T-helper 1 cell (primary cell): Measurements from ENCODE around the gene NTRK3.

Experiments
- DNase-seq, 5 donors: peaks; one replicate each; pipeline ENCODE4 v3.0.0-alpha.2; 2012 to 2020

Gene NTRK3

GRCh38 chr15:88230823-88231222 is 25.7 kb downstream of the NTRK3 start:
- DNase-seq: no peak

- no peak for DNase-seq
These were observed 31.1 kb downstream of the NTRK3 start for GRCh38 chr15:88225461-88225860.

DNA sequence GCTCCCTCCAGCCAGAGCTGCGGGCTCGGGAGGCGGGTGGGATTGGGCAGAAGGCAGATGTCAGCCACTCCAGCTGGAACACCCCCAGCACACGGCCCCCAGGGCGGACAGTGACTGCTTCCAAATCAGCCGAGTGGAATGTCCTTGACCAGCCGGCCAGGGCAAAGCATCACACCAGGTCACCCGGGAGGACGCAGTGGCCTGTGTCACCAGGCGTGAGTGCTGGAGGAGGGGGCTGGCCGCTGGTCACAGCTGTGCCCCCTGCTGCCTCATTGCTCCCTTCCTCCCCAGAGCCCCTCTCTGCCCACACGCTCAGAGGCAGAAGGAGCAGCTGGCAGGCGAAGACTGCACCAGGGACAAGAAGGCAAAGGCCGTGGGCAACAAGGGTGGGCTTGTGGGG is 33.5 kb downstream of the NTRK3 start:
- no peak for DNase-seq

DNA sequence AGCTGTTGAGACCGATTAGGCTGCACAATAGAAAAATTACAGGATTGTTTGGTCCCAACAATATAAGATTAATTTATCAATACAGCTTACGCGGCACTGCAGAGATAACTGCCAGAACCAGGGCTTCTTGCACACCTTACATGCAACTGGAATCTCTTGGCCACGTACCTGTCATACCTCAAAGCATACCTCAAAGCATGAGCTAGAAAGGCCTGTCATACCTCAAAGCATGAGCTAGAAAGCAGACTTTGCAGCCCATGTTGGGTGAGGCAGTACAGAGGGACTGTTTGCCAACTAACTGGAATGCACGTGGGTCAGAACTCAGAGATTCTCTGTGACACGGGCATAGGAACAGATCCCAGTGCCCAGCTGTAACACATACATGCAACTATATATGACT is 34.7 kb downstream of the NTRK3 start:
- no peak for DNase-seq

DNA sequence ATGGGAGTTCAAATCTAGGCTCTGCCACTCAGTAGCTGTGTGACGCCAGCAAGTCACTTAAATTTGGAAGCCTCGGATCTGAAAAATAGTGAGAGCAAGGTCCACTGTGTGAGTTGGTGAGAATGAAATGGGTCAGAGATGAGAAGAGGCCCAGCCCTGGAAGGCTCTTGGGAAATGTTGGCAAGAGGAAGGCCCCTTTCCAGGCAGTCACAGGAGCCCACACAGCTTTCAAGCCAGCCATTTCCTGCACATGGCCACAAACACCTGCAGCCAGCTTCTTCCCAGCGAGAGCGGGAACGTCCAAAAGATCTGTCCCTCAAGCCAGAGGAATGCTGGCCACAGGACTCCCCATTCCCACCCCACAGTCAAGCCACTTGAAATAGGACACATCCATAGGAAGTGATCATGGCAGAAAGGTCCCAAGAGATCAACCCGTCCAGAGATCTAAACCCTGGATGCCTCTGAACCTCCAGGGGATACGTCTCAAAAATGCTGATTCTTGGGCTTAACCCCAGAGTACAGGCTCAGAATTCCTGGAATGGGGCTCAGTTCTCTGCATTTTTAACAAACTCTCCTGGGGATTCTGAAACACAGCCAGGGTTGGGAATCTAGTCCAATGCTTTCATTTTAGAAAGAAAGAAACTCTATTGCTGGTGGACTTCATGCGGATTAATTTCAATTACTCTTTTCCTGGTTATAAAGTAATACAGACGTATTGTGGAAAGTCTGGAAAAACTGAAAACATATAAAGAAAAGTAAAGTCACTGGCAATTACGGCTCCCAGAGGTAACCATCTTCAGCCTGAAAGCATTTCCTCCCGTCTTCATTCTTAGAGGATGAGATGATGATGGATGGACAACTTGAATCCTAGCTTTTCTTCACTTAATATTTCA is 35.9 kb downstream of the NTRK3 start:
- no peak for DNase-seq

DNA sequence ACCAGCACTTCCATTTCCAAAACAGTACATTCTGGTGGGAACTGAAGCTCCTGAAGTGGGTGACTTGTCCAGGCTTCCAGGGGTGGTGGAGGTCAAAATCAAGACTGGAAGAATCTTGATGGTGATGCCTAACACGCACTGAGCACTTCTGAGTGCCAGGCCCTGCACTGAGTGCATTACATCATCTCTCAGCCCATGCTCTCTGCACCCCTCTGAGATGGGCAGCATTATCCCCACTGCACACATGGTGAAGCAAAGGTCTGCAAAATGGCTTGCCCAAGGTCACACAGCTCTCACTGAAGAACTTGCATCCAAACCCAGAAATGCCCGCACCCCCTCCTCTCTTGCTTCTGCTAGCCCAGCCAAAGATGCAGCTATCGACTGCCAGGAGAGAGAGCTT is 36.9 kb downstream of the NTRK3 start:
- no peak for DNase-seq

- DNase-seq: no peak
These were observed 37.9 kb downstream of the NTRK3 start for GRCh38 chr15:88218557-88219221.

DNA sequence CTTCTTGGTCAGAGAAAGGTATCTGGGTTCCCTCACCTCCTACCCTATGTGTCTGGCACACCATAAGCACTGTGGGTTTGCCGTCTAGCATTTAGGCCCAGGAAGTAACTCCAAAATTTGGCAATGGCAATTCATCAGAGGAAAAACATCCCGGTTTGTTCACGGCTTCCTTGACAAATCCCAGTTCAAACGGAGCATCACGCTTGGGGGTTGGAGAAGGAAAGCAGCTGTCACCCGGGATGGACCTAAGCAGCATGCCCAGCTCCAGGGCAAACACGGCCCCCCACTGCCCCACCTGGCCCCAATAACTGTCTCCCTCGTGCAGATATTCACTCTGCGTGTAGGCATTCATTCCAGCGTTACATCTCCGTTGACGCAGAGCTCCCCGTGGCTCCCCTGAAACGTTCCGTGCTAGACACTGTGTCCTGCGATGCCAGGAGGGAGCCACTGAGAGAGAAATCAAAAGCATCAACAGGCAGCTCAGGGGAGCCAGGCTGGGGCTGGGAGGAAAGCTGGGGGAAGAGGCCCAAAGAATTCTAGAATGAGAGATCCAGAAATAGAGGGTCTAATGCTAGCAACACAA is 41.4 kb downstream of the NTRK3 start:
- no peak for DNase-seq

DNA sequence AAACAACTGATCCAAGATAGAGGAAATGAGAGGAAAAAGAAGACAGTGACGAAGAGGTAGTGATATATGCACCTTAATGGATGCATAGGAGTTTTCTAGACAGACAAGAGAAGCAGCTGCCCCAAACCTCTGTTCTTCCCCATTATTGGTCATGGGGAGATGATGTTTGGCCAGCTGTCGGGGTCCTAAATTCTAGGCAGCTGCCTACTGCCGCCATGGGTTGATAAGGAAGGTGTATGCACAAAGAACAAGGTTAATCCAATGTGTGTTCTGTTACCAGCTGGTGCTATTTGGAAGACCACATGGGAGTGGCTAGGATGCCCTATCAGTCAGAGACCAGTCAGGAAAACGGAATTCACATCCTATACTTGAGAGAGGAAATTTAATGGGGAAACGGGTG is 47.4 kb downstream of the NTRK3 start:
- no peak for DNase-seq

DNA sequence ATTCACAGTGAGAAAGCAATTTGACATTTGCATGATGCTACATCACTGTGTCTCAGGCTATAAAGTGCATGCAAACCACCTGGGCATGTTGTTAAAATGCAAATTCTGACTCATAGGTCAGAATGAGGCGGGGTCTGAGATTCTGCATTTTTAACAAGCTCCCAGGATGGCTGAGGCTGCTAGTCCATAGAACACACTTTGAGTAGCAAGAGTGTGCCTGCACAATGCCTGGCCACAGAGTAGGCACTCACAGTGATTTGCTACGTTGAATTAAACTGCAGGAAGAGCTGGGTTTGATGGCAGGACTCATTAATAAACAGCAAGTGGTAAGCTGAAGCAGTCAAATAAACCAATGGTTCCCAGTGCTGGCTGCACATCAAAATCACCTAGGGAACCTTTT is 48.1 kb downstream of the NTRK3 start:
- no peak for DNase-seq

DNA sequence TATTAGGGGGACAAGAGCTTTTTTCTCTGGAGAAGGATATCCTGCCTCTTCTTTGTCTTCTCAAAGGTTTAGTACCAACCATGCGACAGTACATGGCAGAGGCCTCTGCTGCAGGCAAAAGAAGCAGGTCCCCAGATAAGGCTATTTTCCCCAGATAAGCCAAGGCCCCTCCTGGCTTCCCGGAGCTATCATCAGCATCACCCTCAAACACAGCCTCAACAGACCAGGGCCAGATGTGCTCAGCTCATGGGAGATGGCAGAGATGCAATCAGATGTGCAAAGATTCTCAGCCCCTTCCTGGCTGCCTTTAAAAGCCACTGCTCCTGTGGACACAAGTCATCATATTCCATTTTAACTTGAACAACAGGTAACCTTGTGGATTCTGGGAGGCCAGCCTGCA is 49.0 kb downstream of the NTRK3 start:
- DNase-seq: no peak

- no peak for DNase-seq
These were observed 52.0 kb downstream of the NTRK3 start for GRCh38 chr15:88204584-88204983.

DNA sequence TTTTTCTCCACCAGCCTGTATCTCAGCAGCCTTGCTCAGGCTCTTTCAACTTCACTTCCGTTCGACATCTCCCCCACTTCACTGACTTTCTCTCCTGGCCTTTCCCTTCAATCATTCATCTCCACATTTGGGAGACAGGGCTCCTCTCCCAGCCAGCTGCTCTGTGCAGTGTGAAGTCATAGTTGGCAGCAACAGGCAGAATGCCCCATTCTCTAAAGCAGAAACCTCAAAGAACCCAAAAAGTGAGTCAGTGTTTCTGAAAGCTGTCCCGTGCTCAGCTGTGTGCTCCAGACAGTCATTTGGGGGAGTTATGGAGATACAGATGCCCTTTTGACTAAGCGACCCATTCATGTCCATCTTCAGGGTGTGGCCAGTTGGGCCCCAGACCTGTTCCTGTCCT is 54.3 kb downstream of the NTRK3 start:
- no peak for DNase-seq

GRCh38 chr15:88201207-88201606 is 55.3 kb downstream of the NTRK3 start:
- DNase-seq: no peak

- DNase-seq: no peak
These were observed 59.6 kb downstream of the NTRK3 start for GRCh38 chr15:88196961-88197360.

DNA sequence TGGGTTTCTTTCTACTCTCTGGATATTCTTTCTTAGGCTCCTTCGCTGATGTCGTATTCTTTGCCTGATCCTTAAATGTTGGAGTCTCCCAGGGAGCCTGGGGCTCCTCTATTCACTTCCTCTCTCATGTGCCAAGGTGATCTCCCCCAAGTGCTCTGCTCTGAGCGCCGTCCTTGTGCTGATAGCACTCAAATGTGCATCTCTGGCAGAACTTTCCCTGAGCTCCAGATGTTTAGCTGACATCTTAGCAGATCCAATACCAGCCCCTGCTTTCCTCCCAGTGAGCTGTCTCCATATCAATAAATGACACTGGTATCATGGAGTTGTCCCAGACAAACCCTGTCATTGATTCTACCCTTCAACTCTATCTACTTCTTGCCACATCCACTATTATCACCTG is 62.4 kb downstream of the NTRK3 start:
- DNase-seq: no peak

DNA sequence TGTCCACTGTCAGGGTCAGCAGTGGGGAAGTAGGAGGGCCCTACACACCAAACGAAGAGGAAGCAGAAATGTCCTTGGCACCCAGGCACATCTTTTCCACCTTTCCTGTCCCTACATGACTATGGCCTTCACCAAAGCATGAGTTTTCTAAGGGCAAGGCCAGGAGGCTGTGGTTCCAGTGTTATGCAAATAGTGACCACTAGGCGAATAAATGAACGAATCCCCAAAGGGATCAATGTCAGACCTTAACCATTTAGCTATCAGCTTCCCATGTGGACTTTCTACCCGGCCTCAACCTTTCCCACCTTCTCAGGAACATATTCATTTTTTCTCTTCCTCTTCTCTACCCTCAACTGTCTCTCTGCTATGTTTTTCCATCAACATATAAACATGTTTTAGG is 63.1 kb downstream of the NTRK3 start:
- no peak for DNase-seq

GRCh38 chr15:88191812-88192165 is 64.8 kb downstream of the NTRK3 start:
- no peak for DNase-seq

DNA sequence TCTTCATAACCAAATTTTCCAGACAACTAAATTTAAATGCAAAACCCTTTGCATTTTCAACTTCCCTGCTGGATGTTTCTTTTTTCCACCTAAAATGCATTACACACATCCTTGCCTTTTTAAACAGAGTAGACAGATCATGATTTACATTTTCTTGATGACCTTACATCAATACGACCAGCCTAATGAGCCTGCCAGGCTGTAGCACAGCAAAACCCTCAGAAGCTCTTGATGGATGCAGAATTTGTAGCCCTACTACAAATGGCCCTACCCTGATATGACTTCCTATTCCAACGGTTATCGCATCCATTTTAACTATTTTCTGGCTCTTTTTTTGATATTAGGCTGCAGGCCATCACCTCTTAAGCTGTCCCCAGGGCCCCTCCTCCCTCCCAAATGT is 66.3 kb downstream of the NTRK3 start:
- no peak for DNase-seq

DNA sequence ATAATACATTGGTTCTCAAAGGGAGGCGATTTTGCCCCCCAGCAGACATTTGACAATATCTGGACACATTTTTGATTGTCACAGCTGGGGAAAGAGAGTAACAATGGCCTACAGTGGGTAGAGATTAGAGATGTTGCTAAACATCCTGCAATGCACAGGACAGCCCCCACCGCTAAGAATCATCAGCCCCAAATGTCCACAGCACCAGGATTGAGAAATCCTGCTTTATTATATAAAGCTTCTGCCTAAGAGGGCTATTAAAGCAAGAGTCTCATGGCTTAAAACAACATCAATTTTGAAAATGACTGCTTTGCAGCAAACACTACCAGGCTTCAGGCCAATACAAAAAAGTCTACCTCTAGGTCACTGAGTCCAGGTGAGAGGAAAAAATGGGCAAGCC is 68.2 kb downstream of the NTRK3 start:
- DNase-seq: no peak

DNA sequence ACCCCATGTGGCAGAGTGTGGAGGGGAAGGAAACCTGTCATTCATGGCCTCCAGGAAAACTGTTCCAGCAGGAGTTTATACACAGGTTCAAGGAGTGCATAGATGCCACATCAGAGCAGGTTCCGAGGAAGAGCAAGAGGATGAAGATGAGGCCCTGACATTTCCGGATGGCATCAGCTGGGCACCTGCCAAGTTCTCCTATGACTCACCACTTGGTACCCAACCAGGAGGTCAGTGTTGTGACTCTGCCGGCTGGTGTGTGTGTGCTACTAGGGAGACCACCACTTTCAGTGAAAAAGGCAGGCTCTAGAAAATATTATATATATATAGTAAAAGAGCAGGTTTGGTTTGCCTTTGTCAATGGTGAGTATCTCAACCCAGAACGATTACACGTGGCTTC is 69.3 kb downstream of the NTRK3 start:
- DNase-seq: no peak

GRCh38 chr15:88185584-88185983 is 71.0 kb downstream of the NTRK3 start:
- no peak for DNase-seq

DNA sequence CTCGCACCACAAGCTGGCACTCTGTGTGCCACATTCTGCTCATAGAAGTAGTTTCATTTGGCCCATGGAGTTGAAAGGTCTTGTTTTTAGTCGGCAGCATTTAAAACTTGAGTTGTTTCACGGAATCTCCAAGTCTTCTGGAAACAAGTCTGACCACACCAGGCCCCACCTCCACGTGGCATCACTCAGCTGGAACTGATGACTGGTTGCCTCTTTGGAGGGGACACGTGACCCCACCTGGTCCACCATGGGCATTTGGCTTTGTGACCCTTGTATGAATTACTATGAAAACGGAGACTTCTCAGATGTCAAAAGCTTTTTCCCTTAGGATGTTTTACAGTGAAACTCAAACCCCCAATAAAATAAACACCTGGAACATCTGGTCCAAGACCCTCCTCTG is 74.9 kb downstream of the NTRK3 start:
- DNase-seq: no peak

DNA sequence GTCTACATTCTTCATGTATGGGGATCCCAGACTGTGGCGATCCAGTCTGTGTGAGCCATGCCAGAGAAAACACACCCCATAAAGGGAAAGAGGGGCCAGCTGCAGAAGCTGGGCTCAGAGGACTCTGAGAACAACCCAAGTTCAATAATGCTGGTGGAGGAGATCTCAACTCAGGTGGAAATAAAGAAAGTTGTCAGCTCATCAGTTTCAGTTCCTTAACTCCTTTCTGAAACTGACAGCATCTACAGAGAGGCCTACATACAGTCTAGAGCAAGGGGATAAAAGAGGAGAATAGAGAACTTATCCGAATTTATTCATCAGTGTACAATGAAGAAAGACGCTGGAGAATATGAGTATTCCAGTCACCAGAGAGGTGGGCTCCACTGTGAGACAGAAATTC is 77.0 kb downstream of the NTRK3 start:
- no peak for DNase-seq
